HepG2 (cell line): ENCODE data around the gene IFNA21. TPM values are rescaled to one million over a fixed set of nuclear protein-coding genes. Genes with fewer than 3 reads are reported as not detected.

Experiments
- ATAC-seq: fragments of 200-7000 bp; cut with Tn5 transposase; 3 replicates; pipeline ENCODE4 v1.9.1; 2020; ENCODE audit warnings: mild to moderate bottlenecking, moderate library complexity
- BruUV-seq: library from RNA; stranded (reverse); fragments of 400-500 nt; replicated peaks from 2 replicates; lab custom pipeline; 2021; lab: Mats Ljungman, UMichigan
- CTCF ChIA-PET: fragments of 300-600 bp; formaldehyde crosslinking; extraction: SDS; loops from one replicate; lab custom pipeline; 2021; ENCODE audit warnings: low total read pairs, inconsistent platforms, low intra/inter-chr PET ratio; lab: Yijun Ruan, JAX
- POLR2A ChIA-PET: fragments of 350-600 bp; sonication (Branson Sonifier 250); formaldehyde crosslinking; loops from one replicate; lab custom pipeline; 2020; ENCODE audit warnings: antibody characterized with exemption, inconsistent platforms; lab: Yijun Ruan, JAX
- DNase-seq: peaks from one replicate; pipeline ENCODE4 v3.0.0-alpha.2; 2015; ENCODE audit warnings: low spot score
- FAIRE-seq: peaks from 3 replicates; lab custom pipeline; 2011; peaks lifted over from hg19 to GRCh38; lab: Jason Lieb, UNC
- H2AFZ ChIP-seq: one replicate; pipeline ENCODE4 v1.6.1; 2011; ENCODE audit warnings: low read length, inconsistent platforms
- H3K27ac ChIP-seq: fragments of 300-600 bp; 3 replicates; pipeline ENCODE4 v1.8.0; 2011; ENCODE audit warnings: mixed run types, mild to moderate bottlenecking, mixed read lengths, low read length, inconsistent platforms; ENCODE audit not compliant: insufficient read depth; ENCODE audit errors: extremely low read length
- H3K27me3 ChIP-seq, 2 experiments: fragments of 200-600 bp in 1 of 2; 2 replicates in 1 of 2; 3 replicates in 1 of 2; pipeline versions ENCODE4 v1.6.0 to v1.8.0; 2011; ENCODE audit warnings: low read length in 2 of 2, mild to moderate bottlenecking in 2 of 2, moderate library complexity in 2 of 2, inconsistent platforms in 1 of 2; ENCODE audit not compliant: insufficient read depth in 2 of 2, control insufficient read depth in 1 of 2
- H3K36me3 ChIP-seq, 2 experiments: fragments of 200-600 bp in 1 of 2; replicated peaks in 1 of 2; 2 replicates in 1 of 2; 3 replicates in 1 of 2; pipeline versions ENCODE4 v1.5.1 to v1.8.0; 2011; ENCODE audit warnings: low read length in 2 of 2, inconsistent platforms in 1 of 2; ENCODE audit not compliant: insufficient read depth in 2 of 2, control insufficient read depth in 1 of 2
- H3K4me1 ChIP-seq: 2 replicates; pipeline ENCODE4 v1.5.1; 2012; ENCODE audit warnings: low read length, inconsistent platforms; ENCODE audit not compliant: insufficient read depth
- H3K4me2 ChIP-seq: 2 replicates; pipeline ENCODE4 v1.6.0; 2011; ENCODE audit warnings: low read depth, low read length, inconsistent platforms
- H3K4me3 ChIP-seq, 3 experiments: fragments of 200-600 bp in 1 of 3; sonication (generic), shearing (Covaris generic) in 1 of 3; replicated peaks in 1 of 3; 2 replicates each; pipeline ENCODE4 v1.5.1; 2011 to 2016; ENCODE audit warnings: low read length in 3 of 3, inconsistent platforms in 2 of 3, low read depth in 2 of 3, mild to moderate bottlenecking in 2 of 3, control low read depth in 1 of 3, mixed read lengths in 1 of 3; ENCODE audit not compliant: insufficient read depth in 1 of 3
- H3K79me2 ChIP-seq: one replicate; pipeline ENCODE4 v1.6.1; 2011; ENCODE audit warnings: low read length, inconsistent platforms; ENCODE audit not compliant: insufficient read depth
- H3K9ac ChIP-seq: 2 replicates; pipeline ENCODE4 v1.6.0; 2011; ENCODE audit warnings: mild to moderate bottlenecking, low read depth, low read length, inconsistent platforms; ENCODE audit not compliant: insufficient read depth
- H3K9me3 ChIP-seq: 2 replicates; pipeline ENCODE4 v1.5.1; 2012; ENCODE audit warnings: mild to moderate bottlenecking, low read length
- H4K20me1 ChIP-seq: 2 replicates; pipeline ENCODE4 v1.6.0; 2011; ENCODE audit warnings: inconsistent platforms, mild to moderate bottlenecking, low read length, moderate library complexity; ENCODE audit not compliant: insufficient read depth
- BRD4 ChIP-seq: sonication (generic); formaldehyde crosslinking; IDR thresholded peaks from 2 replicates; pipeline ENCODE4 v1.4.0; 2020; ENCODE audit warnings: missing genetic modification reagents
- CAMTA2 ChIP-seq: sonication (generic); formaldehyde crosslinking; IDR thresholded peaks from 2 replicates; pipeline ENCODE4 v1.4.0; 2020; ENCODE audit warnings: mild to moderate bottlenecking, missing genetic modification reagents, borderline replicate concordance
- GATA4 ChIP-seq: sonication (generic); IDR thresholded peaks from 2 replicates; pipeline ENCODE4 v1.6.1; 2016; ENCODE audit warnings: antibody characterized with exemption, low read depth, borderline replicate concordance
- IKZF1 ChIP-seq: fragments of 450-650 bp; IDR thresholded peaks from 2 replicates; pipeline ENCODE4 v1.7.1; 2016
- MAFF ChIP-seq: IDR thresholded peaks from 2 replicates; pipeline ENCODE4 v1.6.1; 2011; ENCODE audit warnings: low read depth, low read length, improper control_type of control experiment
- MXD3 ChIP-seq: IDR thresholded peaks from 2 replicates; pipeline ENCODE4 v1.6.1; 2016; ENCODE audit warnings: mild to moderate bottlenecking, missing biosample characterization, missing genetic modification reagents
- MYNN ChIP-seq: sonication (generic); formaldehyde crosslinking; IDR thresholded peaks from 2 replicates; pipeline ENCODE4 v1.4.0; 2020; ENCODE audit warnings: mild to moderate bottlenecking, low read depth, missing genetic modification reagents
- NKX3-1 ChIP-seq: sonication (generic); formaldehyde crosslinking; IDR thresholded peaks from 2 replicates; pipeline ENCODE4 v1.5.0; 2020; ENCODE audit warnings: missing genetic modification reagents
- RNF2 ChIP-seq: fragments of 450-650 bp; conservative IDR thresholded peaks from 2 replicates; pipeline ENCODE4 v1.6.1; 2016; ENCODE audit warnings: low read depth
- RXRB ChIP-seq: IDR thresholded peaks from 2 replicates; pipeline ENCODE4 v1.6.1; 2016; ENCODE audit warnings: borderline replicate concordance, missing genetic modification reagents, missing compliant biosample characterization
- SSRP1 ChIP-seq: IDR thresholded peaks from 2 replicates; pipeline ENCODE4 v1.6.1; 2016; ENCODE audit warnings: control low read depth
- SUZ12 ChIP-seq: fragments of 150-350 bp; IDR thresholded peaks from 2 replicates; pipeline ENCODE4 v1.6.1; 2014; ENCODE audit warnings: low read depth, low read length
- TOPORS ChIP-seq: sonication (generic); formaldehyde crosslinking; IDR thresholded peaks from 2 replicates; pipeline ENCODE4 v1.8.0; 2023; ENCODE audit warnings: mild to moderate bottlenecking, missing genetic modification reagents
- ZBED4 ChIP-seq: sonication (generic); formaldehyde crosslinking; IDR thresholded peaks from 2 replicates; pipeline ENCODE4 v1.4.0; 2020; ENCODE audit warnings: missing genetic modification reagents, borderline replicate concordance
- ZFP91 ChIP-seq: sonication (generic); formaldehyde crosslinking; IDR thresholded peaks from 2 replicates; pipeline ENCODE4 v1.9.0; 2022; ENCODE audit warnings: missing genetic modification reagents, mild to moderate bottlenecking, borderline replicate concordance
- ZNF564 ChIP-seq: sonication (generic); formaldehyde crosslinking; IDR thresholded peaks from 2 replicates; pipeline ENCODE4 v1.8.1; 2023; ENCODE audit warnings: mild to moderate bottlenecking, missing genetic modification reagents
- ZNF576 ChIP-seq: sonication (generic); formaldehyde crosslinking; IDR thresholded peaks from 2 replicates; pipeline ENCODE4 v1.4.0; 2020; ENCODE audit warnings: mild to moderate bottlenecking, missing genetic modification reagents
- ZNF629 ChIP-seq: sonication (generic); formaldehyde crosslinking; conservative IDR thresholded peaks from 2 replicates; pipeline ENCODE4 v1.5.0; 2020; ENCODE audit warnings: missing genetic modification reagents
- WGBS: methylation state at CpG from one replicate; pipeline ENCODE4 v1.1.6; 2017; ENCODE audit warnings: low lambda C conversion rate; 5-methylcytosine and 5-hydroxymethylcytosine counted together
- in situ Hi-C: cut with HindIII; loops from 2 replicates; pipeline ENCODE4 v1.10.0; 2017; ENCODE audit warnings: low pct_unique_long_range_greater_than_20kb; ENCODE audit not compliant: extremely low pct_ligation_motif_present
- intact Hi-C: fragments of 100-400 bp; cut with micrococcal nuclease; formaldehyde crosslinking; loops from one replicate; pipeline ENCODE4 v1.10.0; 2022; ENCODE audit not compliant: unreplicated experiment
- polyA plus RNA-seq, 8 experiments: library from polyadenylated mRNA; depleted of rRNA in 3 of 8; stranded (reverse) in 7 of 8; unstranded in 1 of 8; fragments of >200 nt; fragmentation: Illumina TruSeq in 4 of 8; extraction: Trizol in 4 of 8; gene quantifications; 2 replicates each; pipeline versions ENCODE4 v1.2.1 to v1.2.3, GENCODE V29; 2011 to 2016; ENCODE audit warnings: low read depth in 4 of 8, missing spikeins in 1 of 8, mixed read lengths in 1 of 8; ENCODE audit not compliant: insufficient read depth in 1 of 8
- total RNA-seq, 5 experiments: library from RNA; depleted of rRNA; stranded (reverse); fragments of >200 nt; fragmentation: Illumina TruSeq; extraction: Trizol; gene quantifications; 2 replicates each; pipeline ENCODE4 v1.2.3, GENCODE V29; 2016; ENCODE audit warnings: low read depth in 1 of 5
- TF ChIP-seq, protein P1 (sequence below), 2 experiments: fragments of 450-650 bp in 1 of 2; sonication (generic) in 1 of 2; formaldehyde crosslinking; IDR thresholded peaks; 2 replicates each; pipeline versions ENCODE4 v1.5.0 to v1.8.0; 2020 to 2022; ENCODE audit warnings: mild to moderate bottlenecking in 1 of 2, missing genetic modification reagents in 1 of 2

The IFNA21 gene
- total and polyA plus RNA-seq, 2 of the 13 experiments (the other 11 are each of a cell fraction or from before 2014, with no cell fraction given), result not detected

- Histone ChIP-seq H3K4me2 (no peak overlapping the region), H4K20me1 (no peaks in the 10 kb centered on the region), H3K27ac (no peak overlapping the region), H3K4me3 (no peak overlapping the region), H3K9me3 (no peaks in the 10 kb centered on the region), H3K79me2 (no peaks in the 10 kb centered on the region), H3K27me3 (no peaks in the 10 kb centered on the region), H3K36me3 (no peaks in the 10 kb centered on the region), H2AFZ (no peak overlapping the region), H3K9ac (no peak overlapping the region), H3K4me1 (no peaks in the 10 kb centered on the region)
- WGBS, result 2% methylated on average over 4 of the region's 4 CpGs
- in situ Hi-C loops, result loop anchor here (25.0 kb wide), 3 partner anchors 509 to 1634 kb away; partner anchors contain the start of gene MLLT3
- no peak for ATAC-seq
- DNase-seq, result no peak
- ChIA-PET CTCF (no interaction called here), POLR2A (no interaction called here)
- intact Hi-C loops, result no loop called here
- BruUV-seq, result no TSS peak
- no peak for FAIRE-seq
- no peak for TF ChIP-seq MYNN (CRISPR knock-in tag)
- no peak for TF ChIP-seq CAMTA2 (CRISPR knock-in tag)
- no peak for TF ChIP-seq RXRB (CRISPR knock-in tag)
- TF ChIP-seq IKZF1, result no peak
- no peak for TF ChIP-seq RNF2
- TF ChIP-seq ZBED4 (CRISPR knock-in tag), result no peak
- TF ChIP-seq SSRP1 (CRISPR knock-in tag), result no peak
- TF ChIP-seq, protein P1, sequence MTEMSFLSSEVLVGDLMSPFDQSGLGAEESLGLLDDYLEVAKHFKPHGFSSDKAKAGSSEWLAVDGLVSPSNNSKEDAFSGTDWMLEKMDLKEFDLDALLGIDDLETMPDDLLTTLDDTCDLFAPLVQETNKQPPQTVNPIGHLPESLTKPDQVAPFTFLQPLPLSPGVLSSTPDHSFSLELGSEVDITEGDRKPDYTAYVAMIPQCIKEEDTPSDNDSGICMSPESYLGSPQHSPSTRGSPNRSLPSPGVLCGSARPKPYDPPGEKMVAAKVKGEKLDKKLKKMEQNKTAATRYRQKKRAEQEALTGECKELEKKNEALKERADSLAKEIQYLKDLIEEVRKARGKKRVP (CRISPR knock-in tag; IDR thresholded peaks at IDR 0.05), result no peak
- TF ChIP-seq NKX3-1 (CRISPR knock-in tag), result no peak
- no peak for TF ChIP-seq ZNF629 (CRISPR knock-in tag)
- no peak for TF ChIP-seq TOPORS
- TF ChIP-seq ZNF564 (CRISPR knock-in tag), result no peak
- TF ChIP-seq GATA4, result no peak
- no peak for TF ChIP-seq BRD4 (CRISPR knock-in tag)
- no peak for TF ChIP-seq ZFP91 (CRISPR knock-in tag)
- no peak for TF ChIP-seq ZNF576 (CRISPR knock-in tag)
- TF ChIP-seq MAFF, result no peak
- no peak for TF ChIP-seq MXD3 (CRISPR knock-in tag)
- TF ChIP-seq SUZ12, result no peak
These were observed 44.7 kb downstream of the IFNA21 start for GRCh38 chr9:21121595-21122251.
